ENCODE results near the gene MRPL43. TPM values are rescaled to one million over a fixed set of nuclear protein-coding genes. Genes with fewer than 3 reads are reported as not detected.

Gene MRPL43
- total RNA-seq, 1 experiment from 2014 or later = 91.3 TPM

DNA sequence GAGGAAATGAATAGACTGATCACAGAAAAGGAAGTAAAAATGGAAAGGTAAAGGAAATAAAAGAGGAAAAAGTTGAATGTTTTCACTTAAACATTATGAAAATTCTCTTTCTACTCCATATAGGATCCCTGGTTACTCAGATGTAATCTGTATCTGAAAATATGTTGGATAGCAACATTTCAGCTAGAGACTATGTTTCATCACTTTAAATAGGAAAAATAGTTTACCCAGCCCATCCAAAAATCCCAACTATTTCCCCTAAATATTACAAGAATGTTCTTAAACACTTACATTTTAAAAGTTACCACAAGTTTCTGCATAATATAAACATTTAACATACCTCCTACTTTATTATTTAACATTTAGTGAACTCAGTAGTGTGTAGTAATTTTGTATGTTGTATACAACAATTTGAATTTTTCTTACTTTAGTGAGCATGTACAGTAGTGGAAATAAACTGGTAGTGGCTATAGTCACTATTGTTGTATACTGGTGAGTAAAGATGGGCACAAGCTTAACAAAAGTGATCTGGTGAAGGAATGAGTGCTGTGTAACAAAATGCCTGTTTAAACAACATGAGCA is 47.4 kb downstream of the MRPL43 start:
- DNase-seq (ENCODE audit: low spot score) (no peak), ATAC-seq (no peak)
- H3K27me3 Mint-ChIP-seq (ENCODE audit: low read depth) = no peaks in the 10 kb centered on the region
- ChIA-PET POLR2A (no interaction called here), CTCF (interaction anchor here (0.6 kb wide), 1 partner anchor 30 kb away, joined by 4 read pairs; the partner anchor contains the start of gene SEMA4G)
- TF ChIP-seq SMAD3 (CRISPR knock-in tag; IDR thresholded peaks at IDR 0.05; ENCODE audit: borderline replicate concordance) = no peak
- no peak for TF ChIP-seq RELA (CRISPR knock-in tag; IDR thresholded peaks at IDR 0.05; ENCODE audit: borderline replicate concordance)
- no peak for TF ChIP-seq OVOL2 (CRISPR knock-in tag; IDR thresholded peaks at IDR 0.05; ENCODE audit: borderline replicate concordance)
- no peak for TF ChIP-seq ZNF263 (CRISPR knock-in tag; IDR thresholded peaks at IDR 0.05; ENCODE audit: low read depth)
- TF ChIP-seq ZNF232 (CRISPR knock-in tag; IDR thresholded peaks at IDR 0.05) = no peak
- TF ChIP-seq, protein P1, sequence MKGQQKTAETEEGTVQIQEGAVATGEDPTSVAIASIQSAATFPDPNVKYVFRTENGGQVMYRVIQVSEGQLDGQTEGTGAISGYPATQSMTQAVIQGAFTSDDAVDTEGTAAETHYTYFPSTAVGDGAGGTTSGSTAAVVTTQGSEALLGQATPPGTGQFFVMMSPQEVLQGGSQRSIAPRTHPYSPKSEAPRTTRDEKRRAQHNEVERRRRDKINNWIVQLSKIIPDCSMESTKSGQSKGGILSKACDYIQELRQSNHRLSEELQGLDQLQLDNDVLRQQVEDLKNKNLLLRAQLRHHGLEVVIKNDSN (CRISPR knock-in tag; IDR thresholded peaks at IDR 0.05) = no peak
- TF ChIP-seq, protein P2, sequence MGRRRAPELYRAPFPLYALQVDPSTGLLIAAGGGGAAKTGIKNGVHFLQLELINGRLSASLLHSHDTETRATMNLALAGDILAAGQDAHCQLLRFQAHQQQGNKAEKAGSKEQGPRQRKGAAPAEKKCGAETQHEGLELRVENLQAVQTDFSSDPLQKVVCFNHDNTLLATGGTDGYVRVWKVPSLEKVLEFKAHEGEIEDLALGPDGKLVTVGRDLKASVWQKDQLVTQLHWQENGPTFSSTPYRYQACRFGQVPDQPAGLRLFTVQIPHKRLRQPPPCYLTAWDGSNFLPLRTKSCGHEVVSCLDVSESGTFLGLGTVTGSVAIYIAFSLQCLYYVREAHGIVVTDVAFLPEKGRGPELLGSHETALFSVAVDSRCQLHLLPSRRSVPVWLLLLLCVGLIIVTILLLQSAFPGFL (CRISPR knock-in tag; IDR thresholded peaks at IDR 0.05; ENCODE audit: borderline replicate concordance) = no peak
- TF ChIP-seq JAZF1 (CRISPR knock-in tag; IDR thresholded peaks at IDR 0.05) = no peak
- TF ChIP-seq ZNF423 (CRISPR knock-in tag; IDR thresholded peaks at IDR 0.05) = no peak
- TF ChIP-seq, protein P3, sequence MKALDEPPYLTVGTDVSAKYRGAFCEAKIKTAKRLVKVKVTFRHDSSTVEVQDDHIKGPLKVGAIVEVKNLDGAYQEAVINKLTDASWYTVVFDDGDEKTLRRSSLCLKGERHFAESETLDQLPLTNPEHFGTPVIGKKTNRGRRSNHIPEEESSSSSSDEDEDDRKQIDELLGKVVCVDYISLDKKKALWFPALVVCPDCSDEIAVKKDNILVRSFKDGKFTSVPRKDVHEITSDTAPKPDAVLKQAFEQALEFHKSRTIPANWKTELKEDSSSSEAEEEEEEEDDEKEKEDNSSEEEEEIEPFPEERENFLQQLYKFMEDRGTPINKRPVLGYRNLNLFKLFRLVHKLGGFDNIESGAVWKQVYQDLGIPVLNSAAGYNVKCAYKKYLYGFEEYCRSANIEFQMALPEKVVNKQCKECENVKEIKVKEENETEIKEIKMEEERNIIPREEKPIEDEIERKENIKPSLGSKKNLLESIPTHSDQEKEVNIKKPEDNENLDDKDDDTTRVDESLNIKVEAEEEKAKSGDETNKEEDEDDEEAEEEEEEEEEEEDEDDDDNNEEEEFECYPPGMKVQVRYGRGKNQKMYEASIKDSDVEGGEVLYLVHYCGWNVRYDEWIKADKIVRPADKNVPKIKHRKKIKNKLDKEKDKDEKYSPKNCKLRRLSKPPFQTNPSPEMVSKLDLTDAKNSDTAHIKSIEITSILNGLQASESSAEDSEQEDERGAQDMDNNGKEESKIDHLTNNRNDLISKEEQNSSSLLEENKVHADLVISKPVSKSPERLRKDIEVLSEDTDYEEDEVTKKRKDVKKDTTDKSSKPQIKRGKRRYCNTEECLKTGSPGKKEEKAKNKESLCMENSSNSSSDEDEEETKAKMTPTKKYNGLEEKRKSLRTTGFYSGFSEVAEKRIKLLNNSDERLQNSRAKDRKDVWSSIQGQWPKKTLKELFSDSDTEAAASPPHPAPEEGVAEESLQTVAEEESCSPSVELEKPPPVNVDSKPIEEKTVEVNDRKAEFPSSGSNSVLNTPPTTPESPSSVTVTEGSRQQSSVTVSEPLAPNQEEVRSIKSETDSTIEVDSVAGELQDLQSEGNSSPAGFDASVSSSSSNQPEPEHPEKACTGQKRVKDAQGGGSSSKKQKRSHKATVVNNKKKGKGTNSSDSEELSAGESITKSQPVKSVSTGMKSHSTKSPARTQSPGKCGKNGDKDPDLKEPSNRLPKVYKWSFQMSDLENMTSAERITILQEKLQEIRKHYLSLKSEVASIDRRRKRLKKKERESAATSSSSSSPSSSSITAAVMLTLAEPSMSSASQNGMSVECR (CRISPR knock-in tag; IDR thresholded peaks at IDR 0.05; ENCODE audit: borderline replicate concordance) = no peak
- no peak for TF ChIP-seq ATF1 (CRISPR knock-in tag; IDR thresholded peaks at IDR 0.05)
- no peak for TF ChIP-seq RORB (CRISPR knock-in tag; IDR thresholded peaks at IDR 0.05)
- TF ChIP-seq, protein P4, sequence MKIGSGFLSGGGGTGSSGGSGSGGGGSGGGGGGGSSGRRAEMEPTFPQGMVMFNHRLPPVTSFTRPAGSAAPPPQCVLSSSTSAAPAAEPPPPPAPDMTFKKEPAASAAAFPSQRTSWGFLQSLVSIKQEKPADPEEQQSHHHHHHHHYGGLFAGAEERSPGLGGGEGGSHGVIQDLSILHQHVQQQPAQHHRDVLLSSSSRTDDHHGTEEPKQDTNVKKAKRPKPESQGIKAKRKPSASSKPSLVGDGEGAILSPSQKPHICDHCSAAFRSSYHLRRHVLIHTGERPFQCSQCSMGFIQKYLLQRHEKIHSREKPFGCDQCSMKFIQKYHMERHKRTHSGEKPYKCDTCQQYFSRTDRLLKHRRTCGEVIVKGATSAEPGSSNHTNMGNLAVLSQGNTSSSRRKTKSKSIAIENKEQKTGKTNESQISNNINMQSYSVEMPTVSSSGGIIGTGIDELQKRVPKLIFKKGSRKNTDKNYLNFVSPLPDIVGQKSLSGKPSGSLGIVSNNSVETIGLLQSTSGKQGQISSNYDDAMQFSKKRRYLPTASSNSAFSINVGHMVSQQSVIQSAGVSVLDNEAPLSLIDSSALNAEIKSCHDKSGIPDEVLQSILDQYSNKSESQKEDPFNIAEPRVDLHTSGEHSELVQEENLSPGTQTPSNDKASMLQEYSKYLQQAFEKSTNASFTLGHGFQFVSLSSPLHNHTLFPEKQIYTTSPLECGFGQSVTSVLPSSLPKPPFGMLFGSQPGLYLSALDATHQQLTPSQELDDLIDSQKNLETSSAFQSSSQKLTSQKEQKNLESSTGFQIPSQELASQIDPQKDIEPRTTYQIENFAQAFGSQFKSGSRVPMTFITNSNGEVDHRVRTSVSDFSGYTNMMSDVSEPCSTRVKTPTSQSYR (CRISPR knock-in tag; IDR thresholded peaks at IDR 0.05) = no peak
- no peak for TF ChIP-seq NFATC4 (CRISPR knock-in tag; IDR thresholded peaks at IDR 0.05)
- H3K9me3 Mint-ChIP-seq = no peaks in the 10 kb centered on the region
- H3K36me3 Mint-ChIP-seq = peaks cover 39% of the 10 kb centered on the region
- no peaks in the 10 kb centered on the region for H3K4me1 Mint-ChIP-seq
- no peak overlapping the region for H3K4me3 Mint-ChIP-seq
- H3K27ac Mint-ChIP-seq = no peak overlapping the region

Small RNA genes within 50 kb of the gene (microRNA-seq; reads per million reads assigned to microRNA genes)
- not detected for gene MIR608 (ENCODE audit: borderline number of aligned reads)

Other genes with a start within 250 kb of the MRPL43 start
- 0.09 to 0.21 TPM in 2 of 3 replicates, not detected in the other for gene PAX2, start 241.9 kb downstream of the MRPL43 start, total RNA-seq (2021)
- 14.3 to 17.3 TPM (median 16.8 TPM) in 3 replicates for gene SLF2, start 74.5 kb downstream of the MRPL43 start, total RNA-seq (2021)
- gene SEMA4G, start 18.0 kb downstream of the MRPL43 start, total RNA-seq (2021) = 9.7 to 13.0 TPM (median 11.8 TPM) in 3 replicates
- 24.5 to 28.2 TPM (median 26.2 TPM) in 3 replicates for gene TWNK, start within 50 bp of the MRPL43 start, total RNA-seq (2021)
- 84.6 to 93.1 TPM (median 91.1 TPM) in 3 replicates for gene LZTS2, start 12.3 kb upstream of the MRPL43 start, total RNA-seq (2021)
- 1.9 to 2.7 TPM (median 2.6 TPM) in 3 replicates for gene PDZD7, start 43.6 kb upstream of the MRPL43 start, total RNA-seq (2021)
- 2.5 to 5.6 TPM (median 3.2 TPM) in 3 replicates for gene SFXN3, start 43.7 kb upstream of the MRPL43 start, total RNA-seq (2021)
- gene KAZALD1, start 74.5 kb upstream of the MRPL43 start, total RNA-seq (2021) = 9.6 to 19.2 TPM (median 10.2 TPM) in 3 replicates
- gene TLX1, start 143.8 kb upstream of the MRPL43 start, total RNA-seq (2021) = 2.1 to 4.6 TPM (median 2.3 TPM) in 3 replicates
- not detected in 3 replicates for gene LBX1, start 242.0 kb upstream of the MRPL43 start, total RNA-seq (2021)